ENCODE results near the gene HBP1.
"Not testable (repeated sequence)": the region's sequence is repeated elsewhere in the genome, so short reads cannot be mapped to it uniquely, and the experiment has no call there.

The HBP1 gene

GRCh38 chr7:107219563-107220244 is 50.9 kb downstream of the HBP1 start:
- Histone ChIP-seq H3K36me3 (ENCODE audit: control insufficient read depth, insufficient read depth, low read length) (no peaks in the 10 kb centered on the region), H3K9me3 (ENCODE audit: control insufficient read depth, low read length) (no peaks in the 10 kb centered on the region), H3K27me3 (ENCODE audit: control insufficient read depth, insufficient read depth, low read length, poor library complexity, severe bottlenecking) (no peaks in the 10 kb centered on the region), H3K27ac (ENCODE audit: insufficient read depth, low read depth, low read length, poor library complexity, severe bottlenecking) (no peak overlapping the region), H3K4me1 (ENCODE audit: control insufficient read depth, insufficient read depth, low read length) (no peaks in the 10 kb centered on the region), H3K4me3 (ENCODE audit: insufficient read depth, low read depth, low read length) (no peak overlapping the region)
- no CpG with 5 or more reads among the region's 2 CpGs for WGBS, 2 experiments

- H3K27me3 ChIP-seq (ENCODE audit: control insufficient read depth, insufficient read depth, low read length, poor library complexity, severe bottlenecking) = no peaks in the 10 kb centered on the region
- 95 to 96% methylated on average over 5 of the region's 5 CpGs for WGBS, 2 experiments
- H3K4me3 ChIP-seq (ENCODE audit: insufficient read depth, low read depth, low read length) = no peak overlapping the region
- no peaks in the 10 kb centered on the region for H3K9me3 ChIP-seq (ENCODE audit: control insufficient read depth, low read length)
- no peak overlapping the region for H3K27ac ChIP-seq (ENCODE audit: insufficient read depth, low read depth, low read length, poor library complexity, severe bottlenecking)
- H3K4me1 ChIP-seq (ENCODE audit: control insufficient read depth, insufficient read depth, low read length) = no peaks in the 10 kb centered on the region
- H3K36me3 ChIP-seq (ENCODE audit: control insufficient read depth, insufficient read depth, low read length) = no peaks in the 10 kb centered on the region
Measured at GRCh38 chr7:107220356-107220755, 51.6 kb downstream of the HBP1 start.

- H3K36me3 ChIP-seq (ENCODE audit: control insufficient read depth, insufficient read depth, low read length); H3K4me3 ChIP-seq (ENCODE audit: insufficient read depth, low read depth, low read length); H3K9me3 ChIP-seq (ENCODE audit: control insufficient read depth, low read length); H3K4me1 ChIP-seq (ENCODE audit: control insufficient read depth, insufficient read depth, low read length); H3K27me3 ChIP-seq (ENCODE audit: control insufficient read depth, insufficient read depth, low read length, poor library complexity, severe bottlenecking); H3K27ac ChIP-seq (ENCODE audit: insufficient read depth, low read depth, low read length, poor library complexity, severe bottlenecking): not testable (repeated sequence)
- WGBS, 2 experiments = 90 to 91% methylated on average over 6 of the region's 6 CpGs
Measured at GRCh38 chr7:107220806-107221205, 52.0 kb downstream of the HBP1 start.

GRCh38 chr7:107224374-107225223 is 55.8 kb downstream of the HBP1 start:
- H3K4me3 ChIP-seq (ENCODE audit: insufficient read depth, low read depth, low read length) = no peak overlapping the region
- peak overlapping the region; percentile 52 for H3K27ac ChIP-seq (ENCODE audit: insufficient read depth, low read depth, low read length, poor library complexity, severe bottlenecking)
- 84% methylated on average over 4 of the region's 5 CpGs for WGBS, 2 experiments
- H3K27me3 ChIP-seq (ENCODE audit: control insufficient read depth, insufficient read depth, low read length, poor library complexity, severe bottlenecking) = no peaks in the 10 kb centered on the region
- H3K9me3 ChIP-seq (ENCODE audit: control insufficient read depth, low read length) = no peaks in the 10 kb centered on the region
- no peaks in the 10 kb centered on the region for H3K4me1 ChIP-seq (ENCODE audit: control insufficient read depth, insufficient read depth, low read length)
- no peaks in the 10 kb centered on the region for H3K36me3 ChIP-seq (ENCODE audit: control insufficient read depth, insufficient read depth, low read length)

GRCh38 chr7:107228291-107228690 is 59.5 kb downstream of the HBP1 start:
- no peaks in the 10 kb centered on the region for H3K9me3 ChIP-seq (ENCODE audit: control insufficient read depth, low read length)
- H3K27ac ChIP-seq (ENCODE audit: insufficient read depth, low read depth, low read length, poor library complexity, severe bottlenecking) = no peak overlapping the region
- WGBS, 2 experiments = 93 to 94% methylated on average over 2 of the region's 2 CpGs

GRCh38 chr7:107230334-107230733 is 61.5 kb downstream of the HBP1 start:
- Histone ChIP-seq H3K27me3 (ENCODE audit: control insufficient read depth, insufficient read depth, low read length, poor library complexity, severe bottlenecking) (no peaks in the 10 kb centered on the region), H3K9me3 (ENCODE audit: control insufficient read depth, low read length) (no peaks in the 10 kb centered on the region), H3K4me3 (ENCODE audit: insufficient read depth, low read depth, low read length) (no peak overlapping the region), H3K27ac (ENCODE audit: insufficient read depth, low read depth, low read length, poor library complexity, severe bottlenecking) (no peak overlapping the region), H3K4me1 (ENCODE audit: control insufficient read depth, insufficient read depth, low read length) (no peaks in the 10 kb centered on the region), H3K36me3 (ENCODE audit: control insufficient read depth, insufficient read depth, low read length) (no peaks in the 10 kb centered on the region)
- WGBS, 2 experiments = 100% methylated on average over 3 of the region's 3 CpGs

More at GRCh38 chr7:107228291-107228690, 59.5 kb downstream of the HBP1 start:
- no peaks in the 10 kb centered on the region for H3K27me3 ChIP-seq (ENCODE audit: control insufficient read depth, insufficient read depth, low read length, poor library complexity, severe bottlenecking)
- no peak overlapping the region for H3K4me3 ChIP-seq (ENCODE audit: insufficient read depth, low read depth, low read length)
- no peaks in the 10 kb centered on the region for H3K4me1 ChIP-seq (ENCODE audit: control insufficient read depth, insufficient read depth, low read length)
- H3K36me3 ChIP-seq (ENCODE audit: control insufficient read depth, insufficient read depth, low read length) = no peaks in the 10 kb centered on the region

- Histone ChIP-seq H3K9me3 (ENCODE audit: control insufficient read depth, low read length) (no peaks in the 10 kb centered on the region), H3K4me1 (ENCODE audit: control insufficient read depth, insufficient read depth, low read length) (no peaks in the 10 kb centered on the region), H3K4me3 (ENCODE audit: insufficient read depth, low read depth, low read length) (no peak overlapping the region), H3K27ac (ENCODE audit: insufficient read depth, low read depth, low read length, poor library complexity, severe bottlenecking) (no peak overlapping the region), H3K27me3 (ENCODE audit: control insufficient read depth, insufficient read depth, low read length, poor library complexity, severe bottlenecking) (no peaks in the 10 kb centered on the region), H3K36me3 (ENCODE audit: control insufficient read depth, insufficient read depth, low read length) (no peaks in the 10 kb centered on the region)
- 89 to 93% methylated on average over 6 to 7 of the region's 7 CpGs for WGBS, 2 experiments
Measured at GRCh38 chr7:107232568-107233090, 63.8 kb downstream of the HBP1 start.

GRCh38 chr7:107233174-107233573 is 64.4 kb downstream of the HBP1 start:
- no peak overlapping the region for H3K27ac ChIP-seq (ENCODE audit: insufficient read depth, low read depth, low read length, poor library complexity, severe bottlenecking)
- H3K36me3 ChIP-seq (ENCODE audit: control insufficient read depth, insufficient read depth, low read length) = no peaks in the 10 kb centered on the region
- H3K27me3 ChIP-seq (ENCODE audit: control insufficient read depth, insufficient read depth, low read length, poor library complexity, severe bottlenecking) = no peaks in the 10 kb centered on the region
- no peaks in the 10 kb centered on the region for H3K9me3 ChIP-seq (ENCODE audit: control insufficient read depth, low read length)
- 78 to 82% methylated on average over 4 of the region's 4 CpGs for WGBS, 2 experiments
- no peaks in the 10 kb centered on the region for H3K4me1 ChIP-seq (ENCODE audit: control insufficient read depth, insufficient read depth, low read length)
- no peak overlapping the region for H3K4me3 ChIP-seq (ENCODE audit: insufficient read depth, low read depth, low read length)

- H3K36me3 ChIP-seq (ENCODE audit: control insufficient read depth, insufficient read depth, low read length) = no peaks in the 10 kb centered on the region
- no peak overlapping the region for H3K27ac ChIP-seq (ENCODE audit: insufficient read depth, low read depth, low read length, poor library complexity, severe bottlenecking)
- H3K27me3 ChIP-seq (ENCODE audit: control insufficient read depth, insufficient read depth, low read length, poor library complexity, severe bottlenecking) = no peaks in the 10 kb centered on the region
- no peaks in the 10 kb centered on the region for H3K9me3 ChIP-seq (ENCODE audit: control insufficient read depth, low read length)
- no peaks in the 10 kb centered on the region for H3K4me1 ChIP-seq (ENCODE audit: control insufficient read depth, insufficient read depth, low read length)
- H3K4me3 ChIP-seq (ENCODE audit: insufficient read depth, low read depth, low read length) = no peak overlapping the region
- WGBS, 2 experiments = 82 to 96% methylated on average over 1 of the region's 1 CpG
Measured at GRCh38 chr7:107233981-107234380, 65.2 kb downstream of the HBP1 start.

GRCh38 chr7:107234436-107234835 is 65.6 kb downstream of the HBP1 start:
- WGBS, 2 experiments = 73 to 78% methylated on average over 3 of the region's 3 CpGs

More at GRCh38 chr7:107234436-107234835, 65.6 kb downstream of the HBP1 start:
- Histone ChIP-seq H3K9me3 (ENCODE audit: control insufficient read depth, low read length) (no peaks in the 10 kb centered on the region), H3K27me3 (ENCODE audit: control insufficient read depth, insufficient read depth, low read length, poor library complexity, severe bottlenecking) (no peaks in the 10 kb centered on the region), H3K36me3 (ENCODE audit: control insufficient read depth, insufficient read depth, low read length) (no peaks in the 10 kb centered on the region), H3K4me1 (ENCODE audit: control insufficient read depth, insufficient read depth, low read length) (no peaks in the 10 kb centered on the region), H3K4me3 (ENCODE audit: insufficient read depth, low read depth, low read length) (no peak overlapping the region), H3K27ac (ENCODE audit: insufficient read depth, low read depth, low read length, poor library complexity, severe bottlenecking) (no peak overlapping the region)
